ENCODE data around the gene THSD1.
A peak's percentile ranks its signal among the peaks of the same experiment; 100 is the strongest.

THSD1 gene

GRCh38 chr13:52405767-52406494, at the start of gene THSD1:
THSD1 (minus strand) TSS chr13:52406172; CDS start chr13:52402600, 3,572 bp downstream.
- Histone ChIP-seq H3K4me3 (ENCODE audit: low read length) (no peak within 1 kb of the TSS), H3K9ac (ENCODE audit: low read length) (peak within 1 kb of the TSS; percentile 39), H3K36me3 (ENCODE audit: control insufficient read depth, insufficient read depth, low read length) (no peaks in the 10 kb centered on the region), H3K27me3 (ENCODE audit: control insufficient read depth, insufficient read depth, low read length) (peaks cover 23% of the 10 kb centered on the region), H3K4me1 (ENCODE audit: control insufficient read depth, insufficient read depth, low read length) (peaks cover 7% of the 10 kb centered on the region), H3K9me3 (ENCODE audit: control insufficient read depth, low read length) (no peaks in the 10 kb centered on the region)

- no peaks in the 10 kb centered on the region for H3K27me3 ChIP-seq (ENCODE audit: control insufficient read depth, insufficient read depth, low read length)
- no peaks in the 10 kb centered on the region for H3K36me3 ChIP-seq (ENCODE audit: control insufficient read depth, insufficient read depth, low read length)
- H3K9ac ChIP-seq (ENCODE audit: low read length) = peak overlapping the region; percentile 71
- no peaks in the 10 kb centered on the region for H3K9me3 ChIP-seq (ENCODE audit: control insufficient read depth, low read length)
- H3K4me3 ChIP-seq (ENCODE audit: low read length) = peak overlapping the region; percentile 90
- H3K4me1 ChIP-seq (ENCODE audit: control insufficient read depth, insufficient read depth, low read length) = peaks cover 11% of the 10 kb centered on the region
Observed at GRCh38 chr13:52455677-52456041, 49.7 kb upstream of the THSD1 start.

GRCh38 chr13:52454820-52455676, 49.1 kb upstream of the THSD1 start, which contains the start of gene CKAP2:
CKAP2 (plus strand) TSS chr13:52455478; CDS start chr13:52455557, 79 bp downstream.
- peaks cover 11% of the 10 kb centered on the region for H3K4me1 ChIP-seq (ENCODE audit: control insufficient read depth, insufficient read depth, low read length)
- H3K4me3 ChIP-seq (ENCODE audit: low read length) = peak within 1 kb of the TSS; percentile 90
- H3K36me3 ChIP-seq (ENCODE audit: control insufficient read depth, insufficient read depth, low read length) = no peaks in the 10 kb centered on the region
- peak within 1 kb of the TSS; percentile 71 for H3K9ac ChIP-seq (ENCODE audit: low read length)
- H3K9me3 ChIP-seq (ENCODE audit: control insufficient read depth, low read length) = no peaks in the 10 kb centered on the region
- H3K27me3 ChIP-seq (ENCODE audit: control insufficient read depth, insufficient read depth, low read length) = no peaks in the 10 kb centered on the region

GRCh38 chr13:52454459-52454819, 48.5 kb upstream of the THSD1 start:
- Histone ChIP-seq H3K4me1 (ENCODE audit: control insufficient read depth, insufficient read depth, low read length) (peaks cover 11% of the 10 kb centered on the region), H3K9ac (ENCODE audit: low read length) (peak overlapping the region; percentile 71), H3K27me3 (ENCODE audit: control insufficient read depth, insufficient read depth, low read length) (no peaks in the 10 kb centered on the region), H3K4me3 (ENCODE audit: low read length) (peak overlapping the region; percentile 90), H3K9me3 (ENCODE audit: control insufficient read depth, low read length) (no peaks in the 10 kb centered on the region), H3K36me3 (ENCODE audit: control insufficient read depth, insufficient read depth, low read length) (no peaks in the 10 kb centered on the region)

- peaks cover 23% of the 10 kb centered on the region for H3K4me1 ChIP-seq (ENCODE audit: control insufficient read depth, insufficient read depth, low read length)
Observed at GRCh38 chr13:52452470-52452869, 46.5 kb upstream of the THSD1 start.

GRCh38 chr13:52451135-52451804, 45.3 kb upstream of the THSD1 start:
- Histone ChIP-seq H3K4me1 (ENCODE audit: control insufficient read depth, insufficient read depth, low read length) (peaks cover 14% of the 10 kb centered on the region), H3K9ac (ENCODE audit: low read length) (no peak overlapping the region), H3K27me3 (ENCODE audit: control insufficient read depth, insufficient read depth, low read length) (no peaks in the 10 kb centered on the region), H3K9me3 (ENCODE audit: control insufficient read depth, low read length) (no peaks in the 10 kb centered on the region), H3K4me3 (ENCODE audit: low read length) (no peak overlapping the region), H3K36me3 (ENCODE audit: control insufficient read depth, insufficient read depth, low read length) (no peaks in the 10 kb centered on the region)

More at GRCh38 chr13:52452470-52452869, 46.5 kb upstream of the THSD1 start:
- no peaks in the 10 kb centered on the region for H3K36me3 ChIP-seq (ENCODE audit: control insufficient read depth, insufficient read depth, low read length)
- no peaks in the 10 kb centered on the region for H3K27me3 ChIP-seq (ENCODE audit: control insufficient read depth, insufficient read depth, low read length)
- no peak overlapping the region for H3K4me3 ChIP-seq (ENCODE audit: low read length)
- H3K9ac ChIP-seq (ENCODE audit: low read length) = no peak overlapping the region
- H3K9me3 ChIP-seq (ENCODE audit: control insufficient read depth, low read length) = no peaks in the 10 kb centered on the region

- no peak overlapping the region for H3K9ac ChIP-seq (ENCODE audit: low read length)
- no peaks in the 10 kb centered on the region for H3K27me3 ChIP-seq (ENCODE audit: control insufficient read depth, insufficient read depth, low read length)
- no peaks in the 10 kb centered on the region for H3K36me3 ChIP-seq (ENCODE audit: control insufficient read depth, insufficient read depth, low read length)
- H3K4me1 ChIP-seq (ENCODE audit: control insufficient read depth, insufficient read depth, low read length) = peaks cover 11% of the 10 kb centered on the region
- H3K9me3 ChIP-seq (ENCODE audit: control insufficient read depth, low read length) = no peaks in the 10 kb centered on the region
- no peak overlapping the region for H3K4me3 ChIP-seq (ENCODE audit: low read length)
Observed at GRCh38 chr13:52450793-52451116, 44.8 kb upstream of the THSD1 start.

GRCh38 chr13:52450012-52450792, 44.2 kb upstream of the THSD1 start, which contains the start of gene VPS36:
VPS36 (minus strand) TSS chr13:52450634; CDS start chr13:52450594, 40 bp downstream.
- no peaks in the 10 kb centered on the region for H3K9me3 ChIP-seq (ENCODE audit: control insufficient read depth, low read length)
- H3K27me3 ChIP-seq (ENCODE audit: control insufficient read depth, insufficient read depth, low read length) = no peaks in the 10 kb centered on the region
- H3K4me3 ChIP-seq (ENCODE audit: low read length) = peak within 1 kb of the TSS; percentile 86
- peak within 1 kb of the TSS; percentile 96 for H3K9ac ChIP-seq (ENCODE audit: low read length)
- peaks cover 11% of the 10 kb centered on the region for H3K4me1 ChIP-seq (ENCODE audit: control insufficient read depth, insufficient read depth, low read length)
- no peaks in the 10 kb centered on the region for H3K36me3 ChIP-seq (ENCODE audit: control insufficient read depth, insufficient read depth, low read length)

GRCh38 chr13:52449331-52450011, 43.5 kb upstream of the THSD1 start:
- Histone ChIP-seq H3K9me3 (ENCODE audit: control insufficient read depth, low read length) (no peaks in the 10 kb centered on the region), H3K36me3 (ENCODE audit: control insufficient read depth, insufficient read depth, low read length) (no peaks in the 10 kb centered on the region), H3K9ac (ENCODE audit: low read length) (peak overlapping the region; percentile 96), H3K4me3 (ENCODE audit: low read length) (peak overlapping the region; percentile 86), H3K4me1 (ENCODE audit: control insufficient read depth, insufficient read depth, low read length) (peaks cover 11% of the 10 kb centered on the region), H3K27me3 (ENCODE audit: control insufficient read depth, insufficient read depth, low read length) (no peaks in the 10 kb centered on the region)

- peaks cover 11% of the 10 kb centered on the region for H3K4me1 ChIP-seq (ENCODE audit: control insufficient read depth, insufficient read depth, low read length)
- no peaks in the 10 kb centered on the region for H3K36me3 ChIP-seq (ENCODE audit: control insufficient read depth, insufficient read depth, low read length)
- H3K9me3 ChIP-seq (ENCODE audit: control insufficient read depth, low read length) = no peaks in the 10 kb centered on the region
- no peak overlapping the region for H3K4me3 ChIP-seq (ENCODE audit: low read length)
- H3K27me3 ChIP-seq (ENCODE audit: control insufficient read depth, insufficient read depth, low read length) = no peaks in the 10 kb centered on the region
- no peak overlapping the region for H3K9ac ChIP-seq (ENCODE audit: low read length)
Observed at GRCh38 chr13:52447815-52448552, 42.0 kb upstream of the THSD1 start.
